SK-N-SH (cell line): ENCODE results near the gene S100A4.
"Not testable (repeated sequence)": the region's sequence is repeated elsewhere in the genome, so short reads cannot be mapped to it uniquely, and the experiment has no call there.

Source experiments
- CTCF ChIP-seq: fragments of 200-600 bp; sonication (generic); IDR thresholded peaks from 2 replicates; pipeline ENCODE4 v1.6.1; 2017; ENCODE audit warnings: antibody characterized with exemption, mild to moderate bottlenecking, moderate library complexity
- TAF1 ChIP-seq: IDR thresholded peaks from 2 replicates; pipeline ENCODE4 v1.6.1; 2012; ENCODE audit warnings: low read depth, mild to moderate bottlenecking, low read length, moderate library complexity, borderline replicate concordance

GRCh38 chr1:153575081-153575491 lies 29.5 kb upstream of the S100A4 start:
- TF ChIP-seq TAF1, CTCF: not testable (repeated sequence)
